OCI-M1 (cell line): Measurements from ENCODE around the gene COL4A6.

Experiments
- DNase-seq: peaks from one replicate; lab custom pipeline; 2025; lab: John Stamatoyannopoulos, UW

The COL4A6 gene

DNA sequence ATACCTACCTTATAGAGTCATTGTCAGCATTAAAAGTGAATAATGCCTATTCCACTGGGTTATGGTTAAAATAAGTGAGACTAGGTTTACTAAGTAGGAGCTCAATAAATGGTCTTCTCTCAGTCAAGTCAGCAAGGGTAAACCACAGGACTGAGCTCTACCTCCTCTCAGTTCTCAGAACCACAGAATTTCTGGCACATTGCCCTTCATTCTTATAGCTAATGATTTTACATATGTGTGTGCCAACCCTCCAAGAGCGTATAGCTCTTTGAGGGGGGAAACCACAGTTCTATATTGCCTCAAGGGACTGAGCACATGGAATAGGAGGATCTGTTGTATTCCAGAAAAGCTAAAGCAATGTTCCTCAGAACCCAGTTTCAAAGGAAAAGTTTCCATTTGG is 221.8 kb downstream of the COL4A6 start:
- no peak for DNase-seq

DNA sequence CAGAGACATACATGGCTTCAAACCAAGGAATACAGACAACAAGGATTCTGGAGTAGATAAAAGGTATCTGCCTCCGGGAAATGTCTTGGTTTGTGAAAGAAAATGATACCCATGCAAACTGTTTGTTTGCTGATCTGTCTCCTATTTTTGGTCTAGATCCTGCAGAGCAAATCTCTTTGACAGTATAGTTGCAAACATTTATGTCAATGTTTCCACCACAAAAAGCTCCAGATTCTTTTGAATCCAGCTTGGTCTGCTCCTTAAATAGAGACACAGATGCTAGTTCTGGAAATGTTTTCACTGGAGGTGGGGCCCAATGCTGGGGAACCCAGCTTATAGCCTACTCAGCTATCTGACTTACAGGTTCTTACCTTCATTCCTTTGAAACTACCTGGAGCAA is 226.9 kb downstream of the COL4A6 start:
- DNase-seq, result no peak

DNA sequence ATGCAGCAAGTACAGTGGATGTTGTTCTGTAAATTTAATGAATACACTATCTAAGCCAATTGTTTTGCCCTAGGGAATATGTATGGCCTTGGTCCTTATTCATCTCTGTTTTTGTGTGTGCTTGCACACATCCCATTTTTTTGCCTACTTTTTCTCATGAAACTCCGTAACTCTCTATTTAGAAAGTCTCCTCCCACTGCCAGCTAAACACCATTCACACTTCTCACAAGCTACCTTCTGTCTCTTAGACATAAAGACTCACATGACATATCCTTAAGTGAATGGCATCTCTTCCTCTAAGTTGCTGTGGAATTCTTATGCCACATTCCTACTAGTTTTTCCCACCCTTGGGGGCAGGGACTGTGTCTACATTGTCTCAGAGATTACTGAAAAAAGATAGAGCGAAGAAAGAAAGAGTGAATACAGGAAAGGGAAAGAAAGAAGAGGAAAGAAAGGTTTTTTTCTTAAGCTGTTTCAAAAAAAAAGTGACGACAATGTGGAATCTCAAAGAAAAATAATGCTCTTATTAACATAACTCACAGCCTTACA is 229.1 kb downstream of the COL4A6 start:
- no peak for DNase-seq

DNA sequence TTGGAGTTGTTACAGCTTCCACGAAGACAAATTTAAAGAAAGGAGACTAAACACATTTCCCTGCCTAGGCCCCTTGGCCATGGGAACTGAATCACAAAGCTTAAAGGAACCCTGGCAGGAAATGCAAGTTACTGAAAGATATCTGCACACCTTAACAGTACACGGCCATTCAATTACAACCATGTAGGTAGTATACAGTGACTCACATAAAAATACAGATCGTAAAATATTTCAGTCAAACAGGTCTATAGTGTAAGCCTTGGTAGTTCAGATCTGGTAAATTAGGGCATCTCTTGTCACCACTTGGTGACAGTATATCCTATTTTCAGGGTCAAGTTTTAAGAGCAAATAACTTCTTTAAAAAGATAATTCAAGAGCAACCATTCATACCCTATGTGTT is 234.7 kb downstream of the COL4A6 start:
- no peak for DNase-seq

- DNase-seq, result peak; percentile 42
Observed at GRCh38 chrX:108199691-108200090, 238.5 kb downstream of the COL4A6 start.

DNA sequence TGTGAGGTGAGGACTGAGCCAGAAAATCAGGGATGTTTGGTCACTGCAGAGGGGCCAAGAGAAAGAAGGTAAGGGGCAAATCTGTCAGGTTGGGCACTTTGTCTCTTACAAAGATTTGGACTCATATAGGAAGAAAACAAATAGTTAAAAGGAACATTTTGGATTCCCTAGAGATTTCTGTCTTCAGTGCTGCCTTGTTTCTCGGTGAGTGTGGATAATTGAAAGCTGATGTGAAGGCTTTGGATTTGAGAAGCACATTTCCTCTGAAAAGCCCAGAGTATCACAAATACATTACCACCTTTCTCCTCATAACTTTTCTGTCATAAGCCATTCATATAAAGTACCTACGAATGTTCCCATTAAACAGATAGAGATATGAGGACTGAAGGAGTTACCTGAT is 239.2 kb downstream of the COL4A6 start:
- no peak for DNase-seq

- DNase-seq, result no peak
Observed at GRCh38 chrX:108198420-108198819, 239.8 kb downstream of the COL4A6 start.

- no peak for DNase-seq
Observed at GRCh38 chrX:108186811-108187210, 251.4 kb downstream of the COL4A6 start.

- DNase-seq, result no peak
Observed at GRCh38 chrX:108178143-108178498, 260.1 kb downstream of the COL4A6 start.

GRCh38 chrX:108177351-108178142 is 260.7 kb downstream of the COL4A6 start:
- no peak for DNase-seq

DNA sequence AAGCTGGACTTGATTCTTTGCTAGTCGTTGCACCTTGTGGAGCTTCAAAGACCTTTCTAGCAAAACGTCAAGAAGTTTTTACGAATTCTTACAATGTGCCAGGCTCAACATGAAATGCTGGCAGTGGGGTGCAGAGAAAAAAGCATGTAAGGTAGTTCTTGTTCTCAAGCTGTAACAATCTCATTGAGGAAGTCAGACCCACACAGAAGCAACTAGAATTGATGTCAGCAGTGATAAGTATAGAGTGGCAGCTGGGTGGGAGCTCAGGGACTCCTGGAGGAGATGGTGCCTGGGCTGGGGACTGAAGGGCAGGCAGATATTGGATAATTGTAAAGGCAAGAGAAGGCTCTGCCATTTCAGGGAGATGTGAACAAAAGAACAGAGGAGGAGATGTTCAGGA is 264.3 kb downstream of the COL4A6 start:
- DNase-seq, result no peak

- no peak for DNase-seq
Observed at GRCh38 chrX:108171671-108172070, 266.6 kb downstream of the COL4A6 start.

DNA sequence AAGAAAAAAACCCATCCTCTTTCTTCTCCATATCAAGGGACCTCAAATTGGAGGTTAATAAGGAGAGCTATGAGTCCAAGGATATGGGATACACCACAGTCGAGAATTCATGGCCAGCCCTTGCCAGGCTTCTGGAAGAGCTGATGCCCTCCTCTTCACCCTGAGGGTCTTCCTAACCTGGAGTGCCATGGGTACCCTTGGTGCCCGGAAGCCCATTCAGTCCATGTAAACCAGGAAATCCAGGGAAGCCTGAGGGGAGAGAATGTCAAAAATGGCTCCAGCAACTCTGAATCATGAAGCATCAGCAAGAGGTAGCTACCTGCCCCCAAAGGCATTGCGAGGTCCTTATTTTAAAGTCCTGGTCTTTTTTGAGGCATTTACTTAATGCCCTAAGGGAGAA is 268.5 kb downstream of the COL4A6 start:
- DNase-seq, result no peak

GRCh38 chrX:108168961-108169740 is 269.1 kb downstream of the COL4A6 start:
- no peak for DNase-seq

DNA sequence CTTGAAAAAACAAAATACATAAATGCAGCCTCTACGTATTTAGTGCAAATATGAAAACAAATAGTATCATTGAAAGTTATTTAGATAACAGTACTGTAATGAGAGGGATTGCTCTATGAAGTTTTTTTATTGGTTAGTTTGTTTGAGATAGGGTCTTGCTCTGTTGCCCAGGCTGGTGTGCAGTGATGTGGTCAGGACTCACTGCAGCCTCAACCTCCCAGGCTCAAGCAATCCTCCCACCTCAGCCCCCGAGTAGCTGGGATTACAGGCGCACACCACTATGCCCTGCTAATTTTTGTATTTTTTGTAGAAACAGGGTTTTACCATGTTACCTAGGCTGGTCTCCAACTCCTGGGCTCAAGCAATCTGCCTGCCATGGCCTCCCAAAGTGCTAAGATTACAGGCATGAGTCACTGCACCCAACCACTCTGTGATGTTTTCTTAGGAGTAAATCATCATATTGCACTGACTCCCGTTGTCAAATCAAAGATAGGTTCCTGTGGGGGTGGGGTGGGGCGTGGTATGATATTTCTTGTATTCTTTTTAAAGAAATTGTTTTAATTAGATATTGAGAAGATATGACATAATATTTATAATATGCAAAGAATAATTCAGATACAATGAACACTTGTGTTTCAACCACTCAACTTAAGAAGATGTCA is 270.9 kb downstream of the COL4A6 start:
- no peak for DNase-seq

DNA sequence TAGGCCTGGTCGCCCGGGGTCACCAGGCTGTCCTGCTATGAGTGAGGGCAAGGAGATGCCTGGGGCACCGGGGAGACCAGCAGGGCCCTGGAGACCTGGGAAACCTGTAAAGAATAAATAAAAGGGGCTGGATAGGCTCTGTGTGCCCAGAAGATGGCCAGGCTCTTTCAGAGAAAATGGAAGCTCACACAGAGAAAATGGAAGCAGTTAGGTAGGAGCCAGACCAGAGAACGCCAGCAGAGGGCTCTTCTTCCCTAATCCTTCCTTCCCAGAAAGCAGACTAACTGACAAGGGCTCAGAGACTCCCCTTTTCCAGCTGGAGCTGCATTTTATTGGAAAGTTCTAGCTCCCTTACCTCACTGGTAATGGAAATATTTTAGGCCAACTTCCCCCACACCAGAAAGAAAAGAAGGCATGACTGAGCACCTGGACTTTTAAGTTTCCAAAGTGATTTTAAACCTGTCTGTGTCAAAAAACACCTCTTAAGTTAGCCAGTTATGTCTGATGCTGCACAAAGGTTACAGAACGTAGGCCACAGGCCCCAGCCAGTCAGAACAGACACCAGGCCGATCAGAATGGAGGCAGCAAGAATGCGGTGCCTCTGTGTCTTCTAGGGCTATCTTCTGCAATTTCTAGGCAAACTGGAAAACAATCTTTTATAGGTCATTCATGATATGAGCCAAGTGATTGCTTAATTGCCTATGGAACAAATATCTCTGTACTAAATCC is 272.7 kb downstream of the COL4A6 start:
- peak; percentile 61 for DNase-seq

DNA sequence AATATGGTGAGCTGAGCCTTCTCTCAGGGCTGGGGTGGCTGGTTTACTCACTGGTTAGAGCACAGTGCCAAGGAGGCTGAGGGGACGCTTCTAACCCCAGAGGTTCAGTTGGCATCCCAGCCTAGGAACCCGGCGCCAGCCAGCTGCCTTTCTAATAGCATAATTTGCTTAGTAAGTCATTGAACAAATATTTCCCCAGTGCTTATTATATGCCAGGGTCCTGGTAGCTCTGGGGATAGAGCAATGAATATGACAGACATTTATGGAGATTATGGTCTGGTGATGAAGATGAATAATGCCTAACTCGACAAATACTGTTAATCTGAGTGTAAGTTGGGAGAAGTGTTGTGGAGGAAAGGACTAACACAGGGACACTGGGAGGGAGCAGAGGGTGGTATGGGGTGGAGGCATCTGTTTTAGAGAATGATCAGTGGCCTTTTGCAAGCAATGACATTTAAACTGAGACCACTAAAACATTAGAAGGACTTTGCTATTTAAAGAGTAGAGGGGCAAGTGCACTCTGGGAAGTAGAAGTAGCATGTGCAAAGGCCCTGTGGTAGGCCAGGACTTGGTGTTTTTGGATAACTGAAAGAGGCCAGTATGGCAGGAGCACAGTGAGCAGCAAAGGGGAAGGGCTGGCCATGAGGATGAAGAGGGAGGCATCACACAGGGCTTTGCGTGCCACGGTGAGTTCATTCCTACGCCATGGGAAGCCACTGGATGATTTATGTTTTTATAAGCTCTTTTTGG is 274.7 kb downstream of the COL4A6 start:
- DNase-seq, result no peak

DNA sequence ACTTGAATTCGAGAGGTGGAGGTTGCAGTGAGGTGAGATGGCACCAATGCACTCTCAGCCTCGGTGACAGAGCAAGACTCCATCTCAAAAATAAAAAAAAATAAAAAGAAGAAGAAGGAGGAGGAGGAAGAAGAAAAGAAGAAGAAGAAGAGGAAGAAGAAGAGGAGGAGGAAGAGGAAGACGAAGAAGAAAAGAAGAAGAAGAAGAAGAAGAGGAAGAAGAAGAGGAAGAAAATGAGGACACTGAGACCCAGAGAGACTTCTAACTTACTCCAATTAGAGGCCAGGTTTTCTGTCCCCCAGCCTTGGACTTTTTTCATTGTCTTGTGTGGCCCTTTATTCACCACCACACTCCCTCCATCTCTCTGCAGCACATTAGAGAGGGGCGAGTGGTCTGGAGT is 276.0 kb downstream of the COL4A6 start:
- DNase-seq, result no peak

DNA sequence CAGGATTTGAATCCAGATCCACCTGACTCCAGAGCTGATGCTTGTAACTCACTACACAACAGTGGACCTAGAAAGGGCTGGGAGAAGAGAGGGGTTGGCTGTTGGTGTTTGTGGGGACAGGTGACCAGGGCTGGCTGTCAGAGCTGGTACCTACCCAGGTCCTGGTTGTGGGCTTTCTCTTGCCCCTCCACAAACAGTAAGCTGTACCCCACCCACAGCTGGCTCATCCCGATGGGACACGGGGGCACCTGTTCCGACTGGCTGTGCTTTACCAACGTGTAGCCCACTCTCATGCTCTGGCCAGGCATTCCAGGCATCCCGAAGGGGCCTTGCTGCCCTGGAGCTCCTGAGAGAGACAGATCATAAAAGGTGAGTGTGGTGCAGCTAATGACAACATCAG is 277.9 kb downstream of the COL4A6 start:
- no peak for DNase-seq

GRCh38 chrX:108159028-108159670 is 279.1 kb downstream of the COL4A6 start:
- DNase-seq, result no peak

- no peak for DNase-seq
Observed at GRCh38 chrX:108157628-108158027, 280.6 kb downstream of the COL4A6 start.
